ENCODE data around the gene HPF1. TPM values are rescaled to one million over a fixed set of nuclear protein-coding genes. Genes with fewer than 3 reads are reported as not detected.
"Not testable (repeated sequence)": the region's sequence is repeated elsewhere in the genome, so short reads cannot be mapped to it uniquely, and the experiment has no call there.

The HPF1 gene
- 18.9 TPM for total RNA-seq
- long read RNA-seq, transcript HPF1-201 (8 exons, 1,230 nt), result major isoform, 29 of 32 reads
- long read RNA-seq, partial matches to known transcripts, result 0 of 32 reads
- long read RNA-seq, other reads (novel, unspliced or antisense), result 2 of 32 reads

DNA sequence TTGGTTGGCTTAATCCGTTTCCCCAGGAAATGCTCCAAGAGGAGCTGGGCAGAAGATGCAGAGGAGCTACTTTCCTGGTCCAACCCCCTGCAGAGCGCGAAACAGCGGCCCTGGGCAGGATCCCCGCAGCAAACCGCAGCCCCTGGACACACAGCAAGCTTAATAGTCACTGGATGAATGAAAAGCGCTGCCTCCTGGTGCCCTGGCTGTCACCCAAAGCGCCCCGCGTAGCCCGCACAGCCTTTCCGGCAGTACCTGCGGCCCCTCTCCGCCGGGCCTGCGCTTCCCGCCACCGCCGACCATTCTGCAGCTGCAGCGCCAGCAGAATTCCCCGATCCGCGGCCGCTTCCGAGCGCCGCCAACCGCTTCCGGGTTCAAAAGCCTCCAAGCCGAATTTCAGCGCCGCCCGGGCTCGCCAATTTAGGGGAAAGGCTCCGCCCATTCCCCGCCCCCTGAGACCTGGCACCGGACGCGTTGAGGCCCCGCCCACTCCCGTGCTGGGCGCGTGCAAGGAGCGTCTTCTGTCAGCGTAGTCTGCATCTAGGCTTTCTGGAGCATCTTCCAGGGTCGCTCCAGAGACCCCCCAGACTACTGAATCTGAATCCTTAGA lies at the start of gene HPF1:
TSS of gene HPF1 (minus strand) at position 370 of the 610 bp plus-strand sequence. CDS start at position 303, 67 bp downstream.
- Histone ChIP-seq H3K4me1 (peaks cover 28% of the 10 kb centered on the region), H3K9me3 (replicated peaks) (no peaks in the 10 kb centered on the region), H3K27ac (replicated peaks) (peak within 1 kb of the TSS; percentile 77), H3K4me3 (peak within 1 kb of the TSS; percentile 84), H3K27me3 (ENCODE audit: low read depth) (no peaks in the 10 kb centered on the region), H3K36me3 (peaks cover 9% of the 10 kb centered on the region)
- peak; percentile 93 for DNase-seq
- intact Hi-C loops (cut with micrococcal nuclease), result no loop called here
- TF ChIP-seq, protein P1, sequence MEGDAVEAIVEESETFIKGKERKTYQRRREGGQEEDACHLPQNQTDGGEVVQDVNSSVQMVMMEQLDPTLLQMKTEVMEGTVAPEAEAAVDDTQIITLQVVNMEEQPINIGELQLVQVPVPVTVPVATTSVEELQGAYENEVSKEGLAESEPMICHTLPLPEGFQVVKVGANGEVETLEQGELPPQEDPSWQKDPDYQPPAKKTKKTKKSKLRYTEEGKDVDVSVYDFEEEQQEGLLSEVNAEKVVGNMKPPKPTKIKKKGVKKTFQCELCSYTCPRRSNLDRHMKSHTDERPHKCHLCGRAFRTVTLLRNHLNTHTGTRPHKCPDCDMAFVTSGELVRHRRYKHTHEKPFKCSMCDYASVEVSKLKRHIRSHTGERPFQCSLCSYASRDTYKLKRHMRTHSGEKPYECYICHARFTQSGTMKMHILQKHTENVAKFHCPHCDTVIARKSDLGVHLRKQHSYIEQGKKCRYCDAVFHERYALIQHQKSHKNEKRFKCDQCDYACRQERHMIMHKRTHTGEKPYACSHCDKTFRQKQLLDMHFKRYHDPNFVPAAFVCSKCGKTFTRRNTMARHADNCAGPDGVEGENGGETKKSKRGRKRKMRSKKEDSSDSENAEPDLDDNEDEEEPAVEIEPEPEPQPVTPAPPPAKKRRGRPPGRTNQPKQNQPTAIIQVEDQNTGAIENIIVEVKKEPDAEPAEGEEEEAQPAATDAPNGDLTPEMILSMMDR (IDR thresholded peaks at IDR 0.05; ENCODE audit: borderline replicate concordance), result no peak

DNA sequence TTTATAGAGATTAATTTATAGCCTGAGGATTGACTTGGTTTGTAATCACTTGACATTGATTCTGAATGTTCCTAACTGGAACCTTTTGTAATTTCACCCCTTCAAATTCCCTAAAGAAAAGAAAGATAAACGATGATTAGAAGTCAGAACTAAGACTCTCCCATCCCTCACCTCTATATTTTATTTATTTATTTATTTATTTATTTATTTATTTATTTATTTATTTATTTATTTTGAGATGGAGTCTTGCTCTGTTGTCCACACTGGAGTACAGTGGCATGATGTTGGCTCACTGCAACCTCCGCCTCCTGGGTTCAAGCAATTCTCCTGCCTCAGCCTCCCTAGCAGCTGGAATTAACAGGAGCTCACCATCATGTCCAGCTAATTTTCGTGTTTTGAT lies 49.0 kb upstream of the HPF1 start:
- H3K4me3 ChIP-seq; H3K27ac ChIP-seq (replicated peaks); H3K27me3 ChIP-seq (ENCODE audit: low read depth); H3K36me3 ChIP-seq; H3K4me1 ChIP-seq; DNase-seq; intact Hi-C loops (cut with micrococcal nuclease); H3K9me3 ChIP-seq (replicated peaks): not testable (repeated sequence)

DNA sequence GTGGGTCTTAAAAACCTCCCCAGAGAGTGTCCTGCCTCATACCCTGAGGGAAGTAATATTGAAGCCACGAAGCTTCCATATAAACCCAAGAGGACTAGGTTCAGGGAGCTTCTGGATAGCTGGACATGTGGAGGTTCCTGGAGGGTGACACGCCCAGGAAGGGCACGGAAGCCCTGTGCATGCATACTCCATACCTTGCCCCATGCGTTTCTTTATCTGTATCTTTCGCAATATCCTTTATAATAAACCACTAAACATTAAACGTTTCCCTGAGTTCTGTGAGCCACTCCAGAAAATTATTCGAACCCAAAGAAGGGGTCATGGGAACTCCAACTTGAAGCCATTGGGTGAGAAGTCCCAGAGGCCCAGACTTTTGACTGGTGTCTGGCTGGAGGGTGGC lies 45.7 kb upstream of the HPF1 start:
- Histone ChIP-seq H3K4me3 (no peak overlapping the region), H3K27me3 (ENCODE audit: low read depth) (peaks cover 6% of the 10 kb centered on the region), H3K27ac (replicated peaks) (no peak overlapping the region), H3K4me1 (no peaks in the 10 kb centered on the region), H3K9me3 (replicated peaks) (peaks cover 8% of the 10 kb centered on the region), H3K36me3 (no peaks in the 10 kb centered on the region)
- intact Hi-C loops (cut with micrococcal nuclease), result no loop called here
- no peak for DNase-seq
- TF ChIP-seq, protein P1 (IDR thresholded peaks at IDR 0.05; ENCODE audit: borderline replicate concordance), result no peak

DNA sequence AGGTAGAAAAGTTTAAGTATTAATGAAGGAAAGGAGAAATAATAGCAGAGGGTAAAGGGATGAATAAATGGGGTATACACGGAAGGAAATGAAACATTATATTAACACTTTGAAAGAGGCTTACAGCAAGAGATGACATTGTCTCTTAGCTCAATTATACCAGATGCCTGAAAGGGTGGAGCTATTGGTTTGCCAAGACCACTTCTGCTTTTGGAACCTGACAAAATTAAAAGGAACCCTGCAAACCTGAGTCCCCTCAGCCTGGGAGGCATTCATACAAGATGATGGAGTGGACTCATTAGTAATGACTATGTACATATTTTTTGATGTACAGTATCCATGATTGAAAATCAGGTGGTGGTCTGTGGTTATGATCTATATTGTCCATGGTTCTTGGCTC lies 45.1 kb upstream of the HPF1 start:
- TF ChIP-seq, protein P1 (IDR thresholded peaks at IDR 0.05; ENCODE audit: borderline replicate concordance), result no peak
- peaks cover 8% of the 10 kb centered on the region for H3K9me3 ChIP-seq (replicated peaks)
- no peak overlapping the region for H3K4me3 ChIP-seq
- no peaks in the 10 kb centered on the region for H3K36me3 ChIP-seq
- H3K4me1 ChIP-seq, result no peaks in the 10 kb centered on the region
- H3K27me3 ChIP-seq (ENCODE audit: low read depth), result peaks cover 10% of the 10 kb centered on the region
- no peak overlapping the region for H3K27ac ChIP-seq (replicated peaks)
- intact Hi-C loops (cut with micrococcal nuclease), result no loop called here
- no peak for DNase-seq

DNA sequence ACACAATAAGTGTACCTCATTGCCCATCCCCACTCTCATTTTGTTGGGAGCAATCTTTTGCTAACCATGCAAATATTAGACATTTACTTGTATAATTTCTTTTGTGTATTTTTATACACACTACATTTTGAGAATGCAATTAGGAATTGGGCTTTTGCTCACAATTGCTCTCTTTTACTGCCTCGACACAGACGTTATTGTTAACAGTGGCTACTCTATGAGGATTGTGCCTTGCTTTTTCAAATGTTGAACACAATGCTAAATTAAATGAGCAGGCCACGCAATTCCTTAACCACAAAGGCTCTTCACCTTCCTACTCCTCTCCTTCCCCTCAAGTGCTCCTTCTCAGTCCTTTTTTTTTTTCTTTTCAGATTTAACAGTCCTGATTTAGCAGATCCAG lies 42.8 kb upstream of the HPF1 start:
- TF ChIP-seq, protein P1 (IDR thresholded peaks at IDR 0.05; ENCODE audit: borderline replicate concordance), result no peak
- H3K36me3 ChIP-seq, result no peaks in the 10 kb centered on the region
- DNase-seq, result no peak
- H3K27me3 ChIP-seq (ENCODE audit: low read depth), result peaks cover 15% of the 10 kb centered on the region
- H3K9me3 ChIP-seq (replicated peaks), result peaks cover 3% of the 10 kb centered on the region
- intact Hi-C loops (cut with micrococcal nuclease), result no loop called here
- H3K27ac ChIP-seq (replicated peaks), result no peak overlapping the region
- no peak overlapping the region for H3K4me3 ChIP-seq
- no peaks in the 10 kb centered on the region for H3K4me1 ChIP-seq

DNA sequence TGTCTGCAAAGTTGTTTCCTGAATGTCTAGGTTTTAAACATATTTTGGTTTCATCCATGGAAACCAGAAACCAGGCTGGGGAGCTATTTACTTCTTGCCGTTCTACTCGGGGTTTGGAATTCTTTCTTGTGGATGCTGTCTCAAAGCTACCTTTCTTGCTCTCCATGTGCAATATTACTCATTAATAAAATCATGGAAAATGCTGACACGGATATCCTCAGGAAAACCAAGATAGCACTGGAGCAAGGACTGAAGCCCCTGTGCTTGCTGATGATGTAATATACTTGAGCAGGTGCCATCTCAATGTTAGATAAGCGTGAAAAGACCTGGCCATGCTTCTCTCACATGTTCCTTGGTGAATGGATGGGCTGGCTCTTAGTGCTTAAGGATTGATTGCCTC lies 41.5 kb upstream of the HPF1 start:
- no peak for DNase-seq
- Histone ChIP-seq H3K27me3 (ENCODE audit: low read depth) (peaks cover 24% of the 10 kb centered on the region), H3K36me3 (no peaks in the 10 kb centered on the region), H3K27ac (replicated peaks) (no peak overlapping the region), H3K4me1 (no peaks in the 10 kb centered on the region), H3K4me3 (no peak overlapping the region), H3K9me3 (replicated peaks) (no peaks in the 10 kb centered on the region)
- TF ChIP-seq, protein P1 (IDR thresholded peaks at IDR 0.05; ENCODE audit: borderline replicate concordance), result no peak
- intact Hi-C loops (cut with micrococcal nuclease), result no loop called here
